ENCODE results near the gene ZNF512.

Gene ZNF512

GRCh38 chr2:27638037-27638637 is 55.3 kb downstream of the ZNF512 start:
- ATAC-seq: peak; percentile 91 to 94

- no peak for ATAC-seq
Measured at GRCh38 chr2:27638709-27639108, 55.9 kb downstream of the ZNF512 start.

GRCh38 chr2:27640722-27641245 is 57.9 kb downstream of the ZNF512 start:
- ATAC-seq: no peak

GRCh38 chr2:27645197-27645596 is 62.4 kb downstream of the ZNF512 start:
- ATAC-seq: no peak

GRCh38 chr2:27647289-27647688 is 64.4 kb downstream of the ZNF512 start:
- ATAC-seq: no peak

DNA sequence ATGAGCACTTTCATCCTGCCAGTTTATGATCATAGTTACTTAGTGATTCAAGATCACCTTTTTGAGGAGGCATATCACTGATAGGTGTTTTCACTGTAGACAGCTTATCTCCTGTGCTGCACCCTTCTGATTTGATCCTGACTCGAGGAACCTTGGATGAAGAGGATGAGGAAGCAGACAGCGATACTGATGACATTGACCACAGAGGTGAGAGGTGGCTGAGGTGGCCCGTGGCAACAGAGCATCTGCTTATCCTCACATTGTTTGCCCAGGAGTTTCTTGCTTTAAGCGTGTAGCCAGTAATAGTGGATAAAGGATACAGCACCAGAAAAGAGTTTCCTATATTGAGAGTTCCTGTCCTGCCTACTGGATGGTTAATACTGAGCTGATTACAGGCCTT is 64.9 kb downstream of the ZNF512 start:
- ATAC-seq: no peak

DNA sequence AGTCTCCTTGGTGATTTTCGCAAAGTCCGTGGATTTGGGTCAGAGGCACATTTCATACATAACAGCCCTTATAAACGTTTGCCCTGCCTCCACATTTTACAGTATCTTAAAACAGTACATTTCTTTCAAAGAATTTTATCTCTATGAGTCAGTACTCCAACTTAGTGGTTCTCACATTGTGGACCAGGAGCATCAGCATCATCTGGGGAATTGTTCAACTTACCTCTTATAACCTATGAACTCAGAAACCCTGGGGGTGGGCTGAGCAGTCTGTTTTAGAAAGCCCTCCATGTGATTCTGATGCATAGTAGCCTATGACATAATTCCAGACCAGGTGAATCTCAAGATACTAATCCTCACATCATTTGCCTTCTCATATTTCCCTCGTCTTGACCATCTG is 68.2 kb downstream of the ZNF512 start:
- no peak for ATAC-seq

DNA sequence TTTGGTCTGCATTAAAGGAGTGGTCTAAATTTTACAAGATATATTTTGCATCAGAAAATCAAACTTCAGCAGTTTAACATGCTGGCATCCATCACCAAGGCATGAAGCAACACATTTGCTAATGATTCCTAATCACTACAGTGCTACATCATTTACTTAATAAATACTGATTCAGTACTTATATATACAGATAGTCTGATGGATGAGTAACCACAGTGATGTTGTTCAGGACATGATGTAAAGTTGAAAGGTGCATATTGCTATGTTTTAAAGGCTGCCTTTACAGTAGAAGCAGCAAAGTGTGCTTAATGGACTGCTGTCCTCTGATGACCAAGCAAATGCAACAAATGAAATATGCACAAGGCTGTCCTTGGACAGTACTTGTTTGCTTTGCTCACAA is 69.5 kb downstream of the ZNF512 start:
- ATAC-seq: peak; percentile 34 to 64

DNA sequence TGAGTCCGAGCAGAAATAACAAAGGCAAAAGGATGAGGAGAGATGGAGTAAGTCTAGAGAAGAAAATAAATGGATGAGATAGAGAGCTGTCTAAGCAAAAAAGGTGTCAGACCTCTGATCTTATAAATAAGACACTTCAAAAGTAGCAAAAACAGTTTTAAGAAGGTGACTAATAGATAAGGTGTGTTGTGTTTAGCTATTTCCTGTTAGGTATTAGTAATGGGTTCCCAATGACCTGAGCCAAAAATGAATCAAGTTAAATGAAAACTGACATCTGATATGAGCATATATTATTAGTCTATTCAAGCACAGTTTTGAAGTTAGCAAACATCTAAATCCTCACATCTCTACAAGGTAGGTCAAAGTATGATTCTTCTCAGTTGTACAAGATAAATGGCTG is 69.9 kb downstream of the ZNF512 start:
- ATAC-seq: peak; percentile 84 to 86

DNA sequence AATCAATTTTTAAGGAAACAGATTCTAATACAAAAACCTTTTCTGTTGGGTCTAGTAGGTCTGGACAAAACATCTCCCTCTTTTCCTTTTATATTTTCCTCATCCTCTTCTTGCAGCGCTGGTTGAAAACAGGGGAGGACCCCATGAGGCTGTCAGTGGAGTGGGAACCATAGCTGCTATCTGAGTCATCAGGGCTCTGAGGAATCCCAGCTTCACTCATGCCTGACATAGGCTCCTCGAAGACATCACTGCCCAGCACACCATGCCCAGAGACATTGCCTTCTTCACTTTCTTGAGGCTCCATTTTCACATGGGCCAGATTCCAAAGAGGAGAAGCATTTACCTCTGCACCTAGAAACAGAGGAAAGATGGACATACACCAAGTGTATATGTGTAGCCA is 70.6 kb downstream of the ZNF512 start:
- ATAC-seq: no peak

DNA sequence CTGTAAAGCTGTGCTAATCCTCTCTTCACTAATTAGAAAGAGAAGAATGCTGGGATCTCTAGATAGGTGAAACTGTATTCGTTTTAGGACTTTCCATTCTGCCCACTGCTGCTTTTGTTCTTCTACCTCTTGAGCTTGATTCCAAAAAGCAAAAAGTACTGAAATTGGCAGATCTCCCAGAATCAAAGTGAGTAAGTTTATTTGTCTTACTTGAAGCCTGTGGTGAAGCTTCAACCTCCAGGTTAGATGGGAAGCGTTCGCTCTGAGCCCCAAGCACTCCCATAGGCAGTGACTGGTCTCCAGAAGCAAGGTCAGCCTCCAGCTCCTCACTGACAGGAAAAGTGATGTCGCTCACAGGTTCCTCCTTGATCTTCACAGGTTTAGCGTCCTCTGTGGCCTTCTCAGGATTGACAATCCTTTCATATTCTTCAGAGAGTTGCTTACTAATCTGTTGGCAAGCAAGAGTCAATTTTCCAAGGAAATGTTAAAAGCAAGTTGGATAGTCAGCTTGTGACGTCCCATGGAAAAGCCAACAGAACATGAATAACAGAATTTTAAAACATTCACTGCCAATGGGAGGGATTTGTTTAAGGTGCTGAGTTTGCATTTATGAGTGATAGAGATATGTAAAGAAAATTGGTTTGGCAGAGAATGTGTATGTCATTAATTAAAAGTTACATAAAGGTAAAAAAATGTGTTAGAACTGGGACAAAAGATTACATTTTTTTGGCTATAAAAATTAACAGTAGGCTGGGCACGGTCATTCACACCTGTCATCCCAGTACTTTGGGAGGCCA is 72.5 kb downstream of the ZNF512 start:
- no peak for ATAC-seq

DNA sequence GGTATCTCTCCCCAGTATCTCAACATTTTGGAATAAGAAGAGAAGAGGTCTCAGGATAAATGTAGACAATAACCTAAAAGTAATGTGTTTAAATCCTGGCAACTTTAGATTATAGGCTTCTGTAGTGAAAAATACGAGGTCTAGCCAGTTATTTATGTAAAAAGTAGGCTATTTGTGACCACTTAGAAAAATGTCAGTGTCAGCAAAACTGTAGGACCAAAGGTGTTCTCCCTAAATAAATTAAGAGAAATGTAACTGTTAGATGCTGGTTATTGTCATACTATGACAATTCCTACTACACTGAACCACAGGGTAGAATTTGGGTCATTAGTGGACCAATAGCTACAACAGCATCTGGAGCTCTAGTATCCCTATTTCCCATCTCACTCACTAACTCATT is 78.5 kb downstream of the ZNF512 start:
- ATAC-seq: no peak

DNA sequence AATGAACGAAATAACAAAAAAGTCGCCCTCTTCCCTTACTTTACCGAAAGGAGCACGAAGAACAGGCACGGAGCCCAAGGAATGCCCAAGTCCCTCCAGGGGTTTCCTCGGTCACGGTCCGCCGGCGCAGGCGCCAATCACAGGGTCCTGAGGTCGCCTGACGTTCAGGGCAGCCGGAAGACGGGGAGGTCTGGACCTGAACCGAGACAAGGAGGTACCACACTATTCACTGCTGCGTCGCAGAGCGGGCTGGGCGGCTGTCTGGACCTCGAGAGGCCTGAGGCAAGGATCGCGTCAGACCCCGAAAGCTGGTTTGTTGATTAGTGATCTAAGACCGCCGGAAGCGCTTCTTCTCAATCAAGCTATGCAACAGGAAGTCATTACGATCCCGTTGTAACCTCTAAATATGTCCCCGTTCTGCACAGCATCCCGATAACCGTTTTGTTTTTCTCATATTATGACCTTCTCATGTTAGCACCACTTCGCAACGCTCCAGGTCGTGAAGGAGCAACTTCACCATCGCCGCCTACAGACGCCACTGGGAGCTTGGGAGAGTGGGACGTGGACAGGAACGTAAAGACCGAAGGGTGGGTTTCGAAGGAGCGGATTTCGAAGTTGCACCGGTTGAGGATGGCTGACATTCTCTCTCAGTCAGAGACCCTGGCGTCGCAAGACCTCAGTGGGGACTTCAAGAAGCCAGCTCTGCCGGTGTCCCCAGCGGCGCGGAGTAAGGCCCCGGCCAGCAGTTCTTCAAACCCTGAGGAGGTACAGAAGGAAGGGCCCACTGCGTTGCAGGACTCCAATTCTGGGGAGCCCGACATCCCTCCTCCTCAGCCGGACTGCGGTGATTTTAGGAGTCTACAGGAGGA is 80.7 kb downstream of the ZNF512 start, which contains the start of the genes SLC4A1AP and SUPT7L:
TSS of gene SLC4A1AP (plus strand) at position 605 of the 869 bp plus-strand sequence. CDS start at position 631, 26 bp downstream.
TSS of gene SUPT7L (minus strand) at position 330 of the 869 bp plus-strand sequence. CDS start 1,422 bp downstream, outside the sequence.
- ATAC-seq: peak; percentile 85 to 86

DNA sequence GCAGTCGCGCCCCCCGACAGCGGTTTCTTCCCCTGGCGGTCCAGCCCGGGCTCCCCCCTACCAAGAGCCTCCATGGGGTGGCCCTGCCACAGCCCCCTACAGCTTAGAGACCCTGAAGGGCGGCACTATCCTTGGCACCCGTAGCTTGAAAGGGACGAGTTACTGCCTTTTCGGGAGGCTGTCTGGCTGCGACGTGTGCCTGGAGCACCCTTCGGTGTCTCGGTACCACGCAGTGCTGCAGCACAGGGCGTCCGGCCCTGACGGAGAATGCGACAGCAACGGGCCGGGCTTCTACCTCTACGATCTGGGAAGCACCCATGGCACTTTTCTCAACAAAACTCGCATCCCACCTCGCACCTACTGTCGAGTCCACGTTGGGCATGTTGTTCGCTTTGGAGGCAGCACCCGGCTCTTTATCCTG is 81.3 kb downstream of the ZNF512 start:
- no peak for ATAC-seq

DNA sequence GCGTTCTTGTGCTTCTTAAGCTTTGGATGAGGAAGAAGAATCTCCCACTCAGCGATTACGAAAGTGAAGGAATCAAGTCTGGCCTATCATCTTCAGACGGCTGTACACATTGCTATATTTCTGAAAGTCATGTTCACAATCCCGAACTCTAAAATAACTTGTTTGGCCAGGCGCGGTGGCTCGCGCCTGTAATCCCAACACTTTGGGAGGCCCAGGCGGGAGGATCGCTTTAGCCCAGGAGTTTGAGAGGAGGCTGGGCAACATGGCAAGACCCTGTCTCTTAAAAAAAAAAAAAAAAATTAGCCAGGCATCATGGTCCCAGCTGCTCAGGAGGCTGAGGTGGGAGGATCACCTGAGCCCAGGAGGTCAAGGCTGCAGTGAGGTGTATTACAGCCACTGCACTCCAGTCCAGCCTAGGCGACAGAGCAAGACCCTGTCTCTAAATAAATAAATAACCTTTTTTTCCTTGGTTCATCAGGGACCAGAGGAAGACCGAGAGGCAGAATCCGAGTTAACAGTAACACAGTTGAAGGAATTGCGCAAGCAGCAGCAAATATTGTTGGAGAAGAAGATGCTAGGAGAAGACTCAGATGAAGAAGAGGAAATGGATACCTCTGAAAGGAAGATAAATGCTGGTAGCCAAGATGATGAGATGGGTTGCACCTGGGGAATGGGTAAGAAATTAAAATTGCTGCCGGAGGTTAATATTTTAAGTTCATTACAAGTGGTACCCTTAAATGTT is 82.0 kb downstream of the ZNF512 start:
- no peak for ATAC-seq

DNA sequence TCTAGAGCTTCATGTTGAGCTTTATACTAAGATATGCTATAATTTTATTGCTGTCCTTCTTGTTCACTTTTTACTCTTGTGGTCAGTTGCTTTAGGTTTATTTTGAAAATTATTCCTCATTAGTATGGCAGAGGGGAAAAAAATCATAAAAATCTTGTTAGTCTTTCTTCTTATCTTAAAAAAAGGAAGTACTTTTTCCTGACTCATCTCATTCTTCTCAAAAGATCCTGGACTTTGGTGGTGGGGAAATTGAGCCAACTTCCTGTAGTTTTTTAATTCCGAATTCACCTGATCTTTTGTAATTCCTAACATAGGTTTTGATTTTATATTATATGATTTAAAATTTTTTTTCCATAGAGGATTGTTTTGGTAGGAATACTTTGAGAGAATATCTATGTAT is 84.6 kb downstream of the ZNF512 start:
- no peak for ATAC-seq

GRCh38 chr2:27671235-27671634 is 88.4 kb downstream of the ZNF512 start:
- peak; percentile 60 to 76 for ATAC-seq

Data from activated CD4-positive, CD25-positive, alpha-beta regulatory T cell treated with anti-CD3 and anti-CD28 coated beads, Interleukin-2, amount 50 U/mL, for 24 hours (primary cell).